WTC11 (cell line): ENCODE results near the gene NID2. TPM values are rescaled to one million over a fixed set of nuclear protein-coding genes. Genes with fewer than 3 reads are reported as not detected.

Source experiments
- ATAC-seq: fragments of 200-7000 bp; cut with Tn5 transposase; 2 replicates; pipeline ENCODE4 v1.10.0; 2021; ENCODE audit warnings: mild to moderate bottlenecking, moderate library complexity
- CTCF ChIA-PET: fragments of 300-600 bp; sonication (Branson Sonifier 250); formaldehyde crosslinking; loops from one replicate; lab custom pipeline; 2021; ENCODE audit warnings: antibody characterized with exemption; lab: Charles Lee
- POLR2A ChIA-PET: fragments of 350-600 bp; sonication (Branson Sonifier 250); formaldehyde crosslinking; loops from one replicate; lab custom pipeline; 2021; ENCODE audit warnings: antibody characterized with exemption; lab: Charles Lee
- DNase-seq: peaks from one replicate; pipeline ENCODE4 v3.0.0; 2021; ENCODE audit warnings: low spot score
- H3K27ac Mint-ChIP-seq: 2 replicates; pipeline ENCODE4 v1.8.0; 2021; ENCODE audit warnings: mixed read lengths
- H3K27me3 Mint-ChIP-seq: 2 replicates; pipeline ENCODE4 v1.8.0; 2021; ENCODE audit warnings: low read depth, mild to moderate bottlenecking, moderate library complexity, mixed read lengths
- H3K36me3 Mint-ChIP-seq: 2 replicates; pipeline ENCODE4 v1.8.0; 2021; ENCODE audit warnings: mixed read lengths
- H3K4me1 Mint-ChIP-seq: 2 replicates; pipeline ENCODE4 v1.8.0; 2022; ENCODE audit warnings: mixed read lengths
- H3K4me3 Mint-ChIP-seq: 2 replicates; pipeline ENCODE4 v1.8.0; 2021; ENCODE audit warnings: mild to moderate bottlenecking, moderate library complexity, mixed read lengths
- H3K9me3 Mint-ChIP-seq: 2 replicates; pipeline ENCODE4 v1.8.0; 2021; ENCODE audit warnings: mixed read lengths
- ATF1 ChIP-seq: sonication (generic); formaldehyde crosslinking; IDR thresholded peaks from 2 replicates; pipeline ENCODE4 v1.8.1; 2023; ENCODE audit warnings: mild to moderate bottlenecking, moderate library complexity, missing genetic modification reagents
- ATF2 ChIP-seq: sonication (generic); formaldehyde crosslinking; IDR thresholded peaks from 2 replicates; pipeline ENCODE4 v1.8.1; 2022; ENCODE audit warnings: low read depth, missing genetic modification reagents, borderline replicate concordance
- ATF6 ChIP-seq: sonication (generic); formaldehyde crosslinking; IDR thresholded peaks from 2 replicates; pipeline ENCODE4 v1.8.1; 2023; ENCODE audit warnings: mild to moderate bottlenecking, missing genetic modification reagents
- CREM ChIP-seq: sonication (generic); formaldehyde crosslinking; IDR thresholded peaks from 2 replicates; pipeline ENCODE4 v1.8.1; 2022; ENCODE audit warnings: mild to moderate bottlenecking, missing genetic modification reagents, moderate library complexity
- CTCF ChIP-seq: fragments of 200-600 bp; IDR thresholded peaks from 2 replicates; pipeline ENCODE4 v1.8.0; 2022; ENCODE audit warnings: antibody characterized with exemption
- E2F1 ChIP-seq: sonication (generic); formaldehyde crosslinking; IDR thresholded peaks from 2 replicates; pipeline ENCODE4 v1.8.0; 2022; ENCODE audit warnings: mild to moderate bottlenecking, missing genetic modification reagents
- E2F5 ChIP-seq: sonication (generic); formaldehyde crosslinking; IDR thresholded peaks from 2 replicates; pipeline ENCODE4 v1.8.1; 2022; ENCODE audit warnings: mild to moderate bottlenecking, moderate library complexity, missing genetic modification reagents
- ELF4 ChIP-seq: sonication (generic); formaldehyde crosslinking; IDR thresholded peaks from 2 replicates; pipeline ENCODE4 v1.8.1; 2022; ENCODE audit warnings: low read depth, mild to moderate bottlenecking, moderate library complexity, missing genetic modification reagents
- FOXK1 ChIP-seq: sonication (generic); formaldehyde crosslinking; IDR thresholded peaks from 2 replicates; pipeline ENCODE4 v1.8.0; 2022; ENCODE audit warnings: mild to moderate bottlenecking, moderate library complexity, missing genetic modification reagents
- GTF2I ChIP-seq: fragments of 250-450 bp; sonication (Bioruptor Pico); conservative IDR thresholded peaks from 2 replicates; pipeline ENCODE4 v1.4.0; 2021; ENCODE audit warnings: mild to moderate bottlenecking
- HMGXB4 ChIP-seq: sonication (generic); formaldehyde crosslinking; IDR thresholded peaks from 2 replicates; pipeline ENCODE4 v1.8.1; 2023; ENCODE audit warnings: mild to moderate bottlenecking, moderate library complexity, missing genetic modification reagents
- IRF2 ChIP-seq: sonication (generic); formaldehyde crosslinking; IDR thresholded peaks from 2 replicates; pipeline ENCODE4 v1.8.0; 2022; ENCODE audit warnings: low read depth, missing genetic modification reagents, borderline replicate concordance
- MXD4 ChIP-seq: fragments of 250-450 bp; sonication (Bioruptor Pico); IDR thresholded peaks from 2 replicates; pipeline ENCODE4 v1.8.0; 2021; ENCODE audit warnings: mild to moderate bottlenecking, moderate library complexity, borderline replicate concordance
- TCF7 ChIP-seq: sonication (generic); formaldehyde crosslinking; IDR thresholded peaks from 2 replicates; pipeline ENCODE4 v1.8.0; 2022; ENCODE audit warnings: mild to moderate bottlenecking, low read depth, missing genetic modification reagents, moderate library complexity
- TP53 ChIP-seq: sonication (generic); formaldehyde crosslinking; IDR thresholded peaks from 2 replicates; pipeline ENCODE4 v1.8.1; 2023; ENCODE audit warnings: mild to moderate bottlenecking, missing genetic modification reagents
- ZNF121 ChIP-seq: sonication (generic); formaldehyde crosslinking; IDR thresholded peaks from 2 replicates; pipeline ENCODE4 v1.8.0; 2023; ENCODE audit warnings: missing genetic modification reagents
- ZNF219 ChIP-seq: sonication (generic); formaldehyde crosslinking; IDR thresholded peaks from 2 replicates; pipeline ENCODE4 v1.8.0; 2023; ENCODE audit warnings: missing genetic modification reagents, mild to moderate bottlenecking, borderline replicate concordance
- ZNF512 ChIP-seq: sonication (generic); formaldehyde crosslinking; IDR thresholded peaks from 2 replicates; pipeline ENCODE4 v1.8.1; 2022; ENCODE audit warnings: missing genetic modification reagents, borderline replicate concordance
- ZNF532 ChIP-seq: fragments of 250-450 bp; sonication (Bioruptor Pico); IDR thresholded peaks from 2 replicates; pipeline ENCODE4 v1.9.0; 2021; ENCODE audit warnings: mild to moderate bottlenecking, borderline replicate concordance
- ZNF671 ChIP-seq: fragments of 250-450 bp; sonication (Bioruptor Pico); IDR thresholded peaks from 2 replicates; pipeline ENCODE4 v1.8.0; 2021; ENCODE audit warnings: mild to moderate bottlenecking
- total RNA-seq: library from RNA; stranded (reverse); gene quantifications from 3 replicates; pipeline ENCODE4 v1.2.3, GENCODE V29; 2021

NID2 gene
- total RNA-seq, 1 experiment from 2014 or later = 5.4 TPM

- TF ChIP-seq ZNF532 (CRISPR knock-in tag) (no peak), E2F5 (CRISPR knock-in tag) (no peak), ZNF671 (CRISPR knock-in tag) (no peak), ATF1 (CRISPR knock-in tag) (no peak), TCF7 (CRISPR knock-in tag) (no peak)
- TF ChIP-seq, all 79 proteins: peak for 0
These were observed 8.6 kb upstream of the NID2 start (continued) for GRCh38 chr14:52077256-52077979.

GRCh38 chr14:52076334-52076733 is 7.5 kb upstream of the NID2 start:
- no peak overlapping the region for H3K4me3 Mint-ChIP-seq
- peaks cover 7% of the 10 kb centered on the region; the same call in 1 of the 2 replicates for H3K4me1 Mint-ChIP-seq
- H3K9me3 Mint-ChIP-seq = no peaks in the 10 kb centered on the region
- no peaks in the 10 kb centered on the region for H3K36me3 Mint-ChIP-seq
- no peak for ATAC-seq
- H3K27ac Mint-ChIP-seq = no peak overlapping the region
- no peak for DNase-seq
- ChIA-PET POLR2A (no interaction called here), CTCF (interaction anchor here (0.6 kb wide), 1 partner anchor 777 kb away, joined by 4 read pairs; no protein-coding TSS in a partner anchor)
- TF ChIP-seq GTF2I (CRISPR knock-in tag) (no peak), ELF4 (CRISPR knock-in tag) (no peak), ZNF219 (CRISPR knock-in tag) (no peak), ZNF121 (CRISPR knock-in tag) (no peak), ZNF512 (CRISPR knock-in tag) (no peak), MXD4 (CRISPR knock-in tag) (no peak), FOXK1 (CRISPR knock-in tag) (no peak), IRF2 (no peak), HMGXB4 (CRISPR knock-in tag) (no peak), ATF2 (CRISPR knock-in tag) (no peak), ATF6 (CRISPR knock-in tag) (no peak), CREM (CRISPR knock-in tag) (no peak), E2F1 (no peak), TP53 (CRISPR knock-in tag) (no peak), CTCF (no peak)
- H3K27me3 Mint-ChIP-seq = peaks cover 11% of the 10 kb centered on the region
